Central memory CD4-positive, alpha-beta T cell (primary cell): ENCODE data around the gene LYPD6B.
A peak's percentile ranks its signal among the peaks of the same experiment; 100 is the strongest.

Experiments
- DNase-seq: peaks from one replicate; pipeline ENCODE4 v3.0.0; 2022

LYPD6B gene

DNA sequence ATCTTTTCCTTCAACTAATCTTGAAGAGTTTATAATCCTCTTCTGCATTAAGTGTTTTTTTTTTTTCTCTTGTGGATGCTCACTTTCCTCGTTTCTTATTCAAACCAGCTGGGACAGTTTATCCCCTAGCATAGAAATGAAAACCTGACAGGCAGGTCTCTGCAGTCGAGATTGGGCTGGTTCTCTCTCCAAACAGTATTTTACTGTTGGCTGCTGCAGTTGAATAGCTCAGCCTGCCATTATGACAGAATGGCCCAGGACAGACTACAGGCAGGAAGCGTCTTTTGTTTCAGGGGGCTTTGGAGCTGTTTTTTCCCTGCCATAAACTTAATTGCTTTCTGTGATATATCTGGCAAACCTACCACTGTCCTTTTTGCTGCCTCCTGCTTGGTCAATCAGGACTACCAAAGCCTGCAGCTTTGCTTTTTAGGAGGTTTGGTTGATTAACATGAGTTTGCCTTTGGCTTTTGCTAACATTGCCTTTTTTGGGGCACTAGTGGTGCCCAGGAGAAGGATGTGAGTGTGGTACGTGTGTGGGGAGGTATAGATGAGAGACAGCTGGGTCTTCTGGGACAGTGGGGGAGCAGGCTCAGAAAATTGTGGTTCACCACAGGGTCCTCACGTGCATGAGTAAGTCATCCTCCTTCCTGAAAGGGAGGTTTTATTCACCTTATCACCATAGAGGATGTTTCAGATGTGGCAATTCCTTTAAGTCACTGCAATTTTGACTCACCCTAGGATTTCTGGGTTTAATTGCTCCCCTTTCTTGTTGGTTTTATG, 128.7 kb downstream of the LYPD6B start:
- peak; percentile 51 for DNase-seq

DNA sequence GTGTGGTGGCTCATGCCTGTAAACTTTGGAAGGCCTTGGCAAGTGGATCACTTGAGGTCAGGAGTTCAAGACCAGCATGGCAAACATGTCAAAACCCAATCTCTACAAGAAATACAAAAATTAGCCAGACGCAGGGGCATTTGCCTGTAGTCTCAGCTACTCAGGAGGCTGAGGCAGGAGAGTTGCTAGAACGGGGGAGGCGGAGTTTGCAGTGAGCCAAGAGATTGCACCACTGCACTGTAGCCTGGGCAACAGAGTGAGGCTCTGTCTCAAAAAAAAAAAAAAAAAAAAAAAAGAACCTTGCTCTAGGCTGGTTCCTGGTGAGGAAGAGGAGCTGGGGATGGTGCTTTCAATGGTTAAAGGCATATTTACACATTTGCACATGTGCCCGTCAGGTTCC, 129.4 kb downstream of the LYPD6B start:
- DNase-seq = no peak

DNA sequence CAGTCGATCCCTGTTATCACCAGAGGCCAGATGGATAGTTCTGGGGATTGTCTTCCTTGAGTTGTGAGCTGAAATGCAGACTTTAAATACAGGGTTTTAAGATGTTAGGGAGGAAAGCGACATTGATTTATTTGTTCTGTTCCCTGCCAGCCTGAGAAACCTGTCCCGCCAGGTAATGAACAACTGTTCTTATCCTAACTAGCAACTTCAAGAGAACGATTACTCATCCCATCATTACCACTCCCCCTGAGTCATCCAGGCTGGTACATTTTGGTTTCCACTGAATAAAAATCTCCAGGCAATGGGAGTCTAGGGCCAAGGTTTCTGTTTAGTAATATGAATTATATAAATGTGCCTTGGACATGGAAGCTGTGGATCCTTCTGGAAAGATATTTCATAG, 131.2 kb downstream of the LYPD6B start:
- no peak for DNase-seq

DNA sequence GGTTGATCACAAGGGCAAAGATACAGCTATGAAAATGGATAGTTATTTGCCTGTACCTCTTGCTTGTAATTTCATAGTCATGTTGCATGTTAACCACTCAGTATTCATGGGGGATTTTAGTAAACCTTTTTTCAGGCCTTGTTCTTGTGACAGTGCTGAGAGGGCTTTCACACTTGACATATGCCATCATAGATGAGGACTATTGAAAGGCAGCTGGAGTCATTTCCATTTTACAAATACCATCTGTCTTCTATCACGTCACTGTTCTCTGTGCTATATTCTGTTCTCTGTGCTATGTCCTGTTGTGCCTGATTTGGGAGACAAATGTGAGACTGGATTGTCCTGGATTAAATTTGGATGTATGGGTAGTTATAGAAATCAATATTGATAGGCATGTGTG, 131.7 kb downstream of the LYPD6B start:
- DNase-seq = no peak

DNA sequence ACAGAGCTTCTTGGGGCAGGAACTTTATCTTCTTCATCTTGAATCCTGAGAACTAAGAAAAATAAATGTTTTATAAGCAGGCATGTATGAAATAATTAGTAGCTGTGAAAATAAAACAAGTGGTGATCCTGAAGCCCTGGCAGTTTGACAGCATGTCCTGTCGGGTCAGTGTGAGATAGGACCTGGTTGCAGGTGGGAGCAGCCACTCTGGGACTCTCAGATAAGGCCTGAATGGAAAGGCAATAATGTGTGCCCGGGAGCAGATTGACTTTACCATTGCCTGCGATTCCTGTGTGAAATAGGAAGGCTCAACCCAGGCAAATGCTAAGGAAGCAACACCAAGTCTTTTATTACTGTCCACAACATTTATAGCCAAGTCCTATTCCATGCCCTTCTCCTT, 132.4 kb downstream of the LYPD6B start:
- no peak for DNase-seq

DNA sequence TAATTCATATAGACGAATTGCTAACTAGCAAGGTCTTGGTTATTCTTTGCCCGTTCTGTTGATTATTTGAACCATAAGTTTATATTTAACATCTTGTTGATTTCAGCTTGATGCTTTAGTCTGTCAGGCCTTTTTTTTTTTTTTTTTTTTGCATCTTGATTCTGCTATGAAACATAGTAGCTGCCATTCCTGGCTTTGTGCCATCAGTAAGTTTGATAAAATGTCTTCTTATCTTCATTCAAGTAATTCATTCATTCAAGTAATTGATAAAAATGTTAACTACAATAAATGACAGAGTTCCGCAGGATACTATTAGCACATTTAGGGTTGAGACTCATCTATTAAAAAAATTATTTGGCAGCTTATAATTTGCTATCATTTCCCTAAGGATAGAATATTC, 134.7 kb downstream of the LYPD6B start:
- DNase-seq = no peak

DNA sequence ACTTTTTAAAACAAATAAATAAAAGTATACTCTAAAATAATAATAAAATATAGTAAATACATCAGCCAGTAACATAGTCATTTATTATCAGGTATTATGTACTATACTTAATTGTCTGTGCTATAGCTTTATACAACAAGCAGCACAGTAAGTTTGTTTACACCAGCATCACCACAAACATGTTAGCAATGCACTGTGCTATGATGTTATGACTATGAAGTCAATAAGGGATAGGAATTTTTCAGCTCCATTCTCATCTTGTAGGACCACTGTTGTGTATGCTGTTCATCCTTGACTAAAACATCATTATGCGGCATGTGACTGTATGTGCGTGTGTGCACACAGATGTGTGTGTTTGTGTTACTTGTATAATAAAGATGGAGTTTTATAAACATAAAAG, 137.5 kb downstream of the LYPD6B start:
- DNase-seq = no peak

DNA sequence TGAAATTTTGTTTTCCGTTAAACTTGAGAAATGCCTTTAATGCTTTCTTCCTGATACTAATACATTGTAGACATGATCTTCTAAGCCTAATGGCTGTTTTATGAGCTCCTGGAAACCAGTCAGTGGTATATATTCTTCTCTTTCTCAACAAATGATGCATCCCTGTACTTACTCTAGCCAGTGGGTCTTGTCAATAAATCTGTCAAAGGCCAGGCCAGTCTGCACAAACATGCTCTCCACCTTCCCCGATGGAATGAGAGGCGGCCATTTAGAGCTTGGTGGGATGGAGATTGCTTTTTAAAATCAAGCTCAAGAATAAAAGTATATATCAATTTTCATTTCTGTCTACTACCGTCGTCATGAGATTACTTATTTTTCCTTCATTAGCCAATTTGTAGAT, 140.1 kb downstream of the LYPD6B start:
- DNase-seq = no peak

DNA sequence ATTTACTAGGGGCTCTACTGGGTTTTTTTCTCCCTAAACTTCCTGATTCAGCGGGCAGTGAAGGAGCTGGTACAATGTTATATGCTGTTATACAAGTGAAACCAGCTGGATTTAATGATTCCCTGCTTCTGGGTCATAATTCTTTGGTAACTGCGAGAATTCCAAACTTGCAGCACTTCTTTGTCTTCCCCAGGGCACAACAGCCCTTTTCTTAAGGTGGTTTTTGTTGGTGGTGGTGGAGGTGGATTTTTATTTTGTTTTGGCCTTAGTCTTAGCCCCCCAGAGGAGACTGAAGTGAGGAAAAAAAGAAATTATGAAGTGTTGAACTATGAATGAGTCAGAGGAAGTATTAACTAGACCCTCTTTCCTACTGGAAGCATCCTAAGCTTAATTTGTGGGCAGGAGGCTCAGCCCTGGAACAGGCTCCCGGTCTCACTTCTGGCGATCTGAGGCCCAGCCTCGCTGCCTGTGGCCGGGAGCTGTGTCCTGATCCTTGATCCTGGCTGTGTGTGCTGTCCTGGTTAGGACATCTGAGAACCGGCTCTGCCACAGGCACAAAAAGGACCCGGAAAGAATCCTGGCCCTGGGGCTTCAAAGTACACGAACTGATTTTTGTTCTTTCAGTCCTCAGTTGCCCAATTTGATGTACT, 141.9 kb downstream of the LYPD6B start:
- no peak for DNase-seq

DNA sequence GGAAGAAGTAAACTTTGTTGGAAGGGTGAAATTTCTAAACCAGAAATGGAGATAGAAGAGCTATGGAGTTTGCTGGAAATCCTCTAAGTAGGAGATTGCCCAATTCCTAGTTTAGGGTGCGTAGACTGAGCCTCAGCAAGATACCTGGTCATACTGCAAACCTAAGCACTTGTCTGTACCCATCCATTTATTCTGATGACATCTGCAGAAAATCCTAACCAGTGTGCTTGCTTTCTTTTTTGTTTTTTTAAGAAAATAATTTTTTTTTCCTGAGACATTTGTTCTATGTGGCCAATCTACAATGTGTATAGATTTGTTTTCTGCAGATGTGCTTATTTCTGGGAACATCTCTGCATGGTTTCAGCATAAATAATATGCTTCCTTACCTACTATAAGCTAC, 144.7 kb downstream of the LYPD6B start:
- DNase-seq = no peak

DNA sequence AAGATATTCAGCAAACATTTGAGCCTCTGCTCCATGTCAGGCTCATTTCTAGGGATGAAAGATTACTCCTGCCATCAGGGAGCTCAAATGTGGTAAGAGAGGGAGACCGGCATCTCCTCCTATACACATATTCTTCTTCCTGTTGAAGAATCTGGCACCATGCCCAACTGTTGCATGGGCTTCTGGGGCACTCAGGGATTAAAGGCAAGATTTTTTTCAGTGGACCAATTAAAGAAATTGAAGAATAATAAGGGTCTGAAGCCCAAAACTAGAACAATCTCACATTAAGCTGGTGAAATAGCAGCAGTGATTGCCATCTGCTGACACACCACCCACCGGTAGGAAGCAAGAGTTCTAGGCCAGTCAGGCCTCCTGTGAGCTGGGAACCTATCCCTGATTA, 146.5 kb downstream of the LYPD6B start:
- DNase-seq = no peak

DNA sequence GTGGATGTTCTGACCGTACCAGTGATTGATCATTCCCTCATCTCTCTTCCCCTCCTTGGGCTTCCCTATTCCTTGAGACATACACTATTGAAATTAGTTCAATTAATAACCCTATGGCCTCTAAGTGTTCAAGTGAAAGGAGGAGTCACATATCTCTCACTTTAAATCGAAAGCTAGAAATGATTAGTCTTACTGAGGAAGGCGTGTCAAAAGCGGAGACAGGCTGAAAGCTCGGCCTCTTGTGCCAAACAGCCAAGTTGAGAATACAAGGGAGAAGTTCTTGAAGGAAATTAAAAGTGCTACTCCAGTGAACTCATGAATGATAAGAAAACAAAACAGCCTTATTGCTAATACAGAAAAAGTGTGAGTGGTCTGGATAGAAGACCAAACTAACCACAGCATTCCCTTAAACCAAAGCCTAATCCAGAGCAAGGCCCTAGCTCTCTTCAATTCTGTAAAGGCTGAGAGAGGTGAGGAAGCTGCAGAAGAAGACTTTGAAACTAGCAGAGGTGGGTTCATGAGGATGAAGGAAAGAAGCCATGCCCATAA, 147.5 kb downstream of the LYPD6B start:
- DNase-seq = no peak

DNA sequence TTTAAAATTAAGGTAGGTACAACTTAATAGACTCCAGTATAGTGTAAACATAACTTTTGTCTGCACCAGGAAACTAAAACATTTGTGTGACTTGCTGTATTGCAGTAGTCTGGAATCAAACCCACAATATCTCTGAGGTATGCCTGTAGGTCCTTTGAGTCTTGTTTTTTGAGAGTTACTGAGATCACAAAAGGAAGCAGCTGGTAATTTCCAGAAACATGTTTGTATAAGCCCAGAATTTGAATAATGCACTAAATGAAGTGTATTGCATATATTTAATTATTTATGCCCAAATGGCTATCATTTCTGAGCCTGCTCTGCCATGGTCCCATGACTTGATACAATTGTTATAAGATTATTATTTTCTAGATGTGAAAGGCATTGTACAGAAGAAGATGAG, 148.6 kb downstream of the LYPD6B start:
- no peak for DNase-seq

DNA sequence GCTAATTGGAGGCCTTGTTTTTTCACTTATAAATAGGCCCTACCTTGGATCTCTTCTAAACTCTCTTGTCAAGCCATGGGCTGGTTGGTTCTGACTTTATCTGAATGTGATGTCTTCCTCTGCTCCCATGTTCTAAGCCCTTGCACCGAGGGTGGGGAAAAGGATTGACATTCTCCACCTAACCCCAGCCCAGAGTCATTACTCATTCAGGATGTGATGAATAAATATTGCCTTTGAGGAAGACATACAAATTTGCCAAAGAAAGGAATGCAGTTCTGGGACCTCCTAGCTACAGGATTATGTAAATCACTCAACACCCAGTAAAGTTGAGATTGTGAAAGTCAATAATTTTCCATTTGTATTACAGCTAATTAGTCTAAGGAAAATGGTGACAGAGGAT, 149.8 kb downstream of the LYPD6B start:
- no peak for DNase-seq

DNA sequence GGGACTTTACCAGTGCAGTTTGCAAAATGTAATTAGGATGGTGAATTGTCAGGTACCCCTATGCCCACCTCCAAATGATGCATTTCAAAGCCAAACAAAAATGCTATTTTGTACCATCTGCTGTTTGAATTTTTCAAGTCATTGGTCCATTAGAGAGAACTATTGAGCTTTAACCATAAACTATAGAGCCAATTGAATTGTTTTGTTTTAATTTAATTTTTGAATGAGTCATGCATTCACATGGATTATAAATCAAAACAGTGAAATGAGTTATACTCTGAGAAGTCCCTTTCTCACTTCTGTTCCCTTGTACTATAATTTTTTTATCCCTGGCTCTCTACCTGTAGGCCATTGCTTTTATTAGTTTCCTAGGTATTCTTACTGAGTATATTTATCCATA, 151.3 kb downstream of the LYPD6B start:
- DNase-seq = no peak

DNA sequence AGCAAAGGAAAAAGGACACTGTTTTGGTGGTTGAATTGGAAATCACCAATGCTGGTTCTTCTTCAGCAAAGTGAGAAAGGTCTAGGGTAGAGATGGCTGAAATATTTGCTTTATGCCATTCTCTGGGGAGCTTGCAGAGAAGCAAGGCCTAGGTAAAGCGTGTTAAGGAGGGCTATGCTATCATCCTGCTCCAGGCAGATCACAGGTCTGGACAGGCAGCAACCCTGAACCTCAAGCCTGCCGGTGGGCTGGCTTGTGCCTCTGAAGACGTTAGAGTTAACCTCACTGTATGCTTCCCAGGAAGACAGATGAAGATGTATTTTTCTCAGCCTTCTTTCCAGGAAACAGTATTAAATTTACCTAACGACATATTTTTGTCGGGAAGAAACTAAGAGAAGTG, 153.4 kb downstream of the LYPD6B start:
- DNase-seq = no peak

DNA sequence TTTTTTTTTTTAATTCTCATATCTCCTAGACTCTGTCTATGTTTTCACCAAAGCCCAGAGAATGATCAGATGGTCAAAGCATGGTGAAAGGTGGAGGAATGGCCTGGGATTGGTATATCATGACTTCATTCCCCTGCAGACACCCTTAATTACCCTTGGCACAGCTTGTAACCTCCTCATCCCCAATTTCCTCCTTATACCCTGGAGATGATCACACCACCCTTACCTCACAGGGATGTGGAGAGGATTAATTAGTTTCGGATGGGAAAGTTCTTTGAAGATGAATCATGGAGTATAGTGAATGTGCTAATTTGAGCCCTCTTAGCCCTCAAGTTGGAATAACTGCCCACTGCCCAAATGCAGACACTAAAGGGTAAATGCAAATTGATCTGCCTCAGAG, 153.9 kb downstream of the LYPD6B start:
- no peak for DNase-seq

DNA sequence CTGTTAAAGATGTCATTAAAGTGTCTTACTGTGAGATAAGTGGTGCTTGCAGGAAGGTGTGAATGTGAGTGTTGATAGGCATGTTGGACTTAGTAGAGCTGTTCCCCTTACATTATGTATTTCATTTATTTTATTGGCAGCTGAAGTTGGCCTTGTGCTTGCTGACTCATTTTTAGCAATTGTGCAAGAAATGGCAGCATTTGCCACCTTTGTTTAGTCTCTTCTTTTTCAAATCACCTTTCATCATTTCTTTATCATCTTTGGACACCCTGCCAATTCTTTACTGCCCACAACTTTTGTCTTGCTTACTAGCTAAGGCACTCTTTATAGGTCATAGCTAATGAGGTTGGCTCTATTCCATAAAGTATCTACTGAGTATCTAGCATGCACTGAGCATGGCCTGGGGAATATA, 161.6 kb downstream of the LYPD6B start:
- no peak for DNase-seq

DNA sequence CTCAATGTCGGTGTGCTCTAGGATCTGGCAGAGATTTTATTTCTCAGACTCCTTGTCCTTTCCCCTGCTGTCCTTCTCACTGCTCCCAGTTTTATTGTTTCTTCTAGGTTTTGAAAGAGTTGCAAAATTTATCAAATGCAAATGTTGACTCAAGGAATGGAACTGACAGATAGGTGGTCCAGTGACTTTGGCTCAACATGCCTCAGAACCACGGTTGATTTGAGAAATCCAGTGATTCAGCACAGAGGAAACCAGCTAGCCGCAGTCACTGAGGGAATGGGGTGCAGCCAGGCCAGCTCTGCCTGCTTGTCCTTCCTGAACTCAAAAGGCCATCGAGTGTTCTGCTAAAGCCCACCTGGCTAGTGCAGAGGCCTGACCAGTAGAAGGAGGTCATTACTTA, 166.2 kb downstream of the LYPD6B start:
- DNase-seq = no peak

DNA sequence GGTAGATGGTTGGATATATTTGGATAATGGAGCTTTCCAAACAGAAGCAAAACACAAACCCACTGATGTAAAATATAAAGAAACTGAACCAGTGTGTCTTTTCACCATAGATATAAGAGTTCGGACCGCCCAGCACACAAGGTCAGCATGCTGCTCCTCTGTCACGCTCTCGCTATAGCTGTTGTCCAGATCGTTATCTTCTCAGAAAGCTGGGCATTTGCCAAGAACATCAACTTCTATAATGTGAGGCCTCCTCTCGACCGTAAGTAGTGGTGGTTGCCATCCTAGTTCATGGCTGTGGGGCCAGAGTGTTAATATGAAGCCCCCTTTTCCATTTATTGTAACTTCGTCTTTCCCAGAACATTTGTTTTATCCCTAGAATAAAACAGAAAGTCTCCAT, 166.6 kb downstream of the LYPD6B start:
- no peak for DNase-seq

DNA sequence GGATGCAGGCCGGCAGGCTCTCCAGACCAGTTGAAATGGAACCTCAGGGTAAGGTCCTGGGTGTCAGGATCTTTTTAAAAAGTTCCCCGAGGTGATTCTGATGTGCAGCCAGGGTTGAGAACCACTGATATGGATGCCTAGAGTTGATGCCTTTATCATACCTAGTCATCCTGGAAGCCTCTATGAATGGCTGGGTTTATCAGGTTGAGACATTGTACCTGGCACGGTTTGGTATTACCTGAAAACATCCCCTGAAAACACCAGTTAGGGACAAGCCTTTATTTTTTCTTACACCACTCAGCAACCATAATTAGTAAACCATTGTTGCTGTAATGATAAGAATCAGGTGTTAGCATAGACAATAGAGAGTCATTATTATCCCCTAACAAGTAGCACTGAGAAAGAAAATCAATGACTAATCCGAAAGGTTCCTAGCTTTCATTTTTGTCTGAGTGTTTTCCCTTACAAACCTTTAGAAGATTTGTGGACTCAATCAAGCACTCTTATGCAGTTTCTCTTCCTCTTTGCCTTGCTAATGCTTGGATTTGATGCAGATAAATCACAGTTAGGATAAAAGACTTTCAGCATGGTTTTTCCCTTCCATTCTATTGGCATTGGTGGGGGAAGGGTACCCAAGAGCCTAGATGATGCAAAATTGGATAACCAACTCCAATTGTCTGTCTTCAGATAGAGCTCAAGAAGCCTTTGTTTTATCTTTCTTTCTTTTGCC, 175.4 kb downstream of the LYPD6B start:
- DNase-seq = no peak

DNA sequence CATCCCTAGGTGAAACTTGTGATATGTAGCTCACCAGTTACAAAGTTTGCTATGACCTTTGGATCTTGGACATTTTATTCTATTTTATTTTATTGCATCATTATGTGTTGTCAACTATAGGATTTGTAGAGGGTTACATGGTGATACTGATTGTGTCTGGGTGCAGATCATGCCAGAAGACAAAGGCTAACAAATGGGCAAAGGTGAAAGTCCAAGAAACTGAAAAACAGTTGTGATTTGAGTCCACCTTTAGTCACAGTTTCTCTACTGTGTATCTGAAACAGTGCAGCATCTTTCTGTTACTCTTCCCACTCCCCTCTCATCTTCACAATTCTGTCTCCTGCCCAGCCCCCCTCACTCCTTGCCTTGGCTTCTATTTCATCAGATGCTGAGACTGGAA, 180.0 kb downstream of the LYPD6B start:
- no peak for DNase-seq

DNA sequence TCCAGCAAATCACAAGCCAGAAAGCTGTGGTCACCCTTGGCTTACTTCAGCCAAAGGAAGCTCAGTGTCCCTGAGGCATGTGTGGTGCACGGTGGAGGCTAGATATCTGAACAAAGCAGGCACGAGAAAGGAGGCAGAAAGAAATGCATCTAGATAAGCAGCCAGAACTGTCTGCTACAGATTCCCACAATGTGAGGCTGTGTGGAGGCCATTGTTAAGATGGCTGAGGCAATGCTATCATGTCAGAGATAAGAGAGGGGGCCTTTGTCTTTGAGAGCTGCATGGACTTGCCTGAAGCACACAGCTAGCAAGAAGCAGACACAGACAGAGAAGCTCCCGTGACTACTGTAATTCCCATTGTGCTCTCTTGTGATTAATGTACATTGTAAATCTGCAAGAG, 181.4 kb downstream of the LYPD6B start:
- no peak for DNase-seq

DNA sequence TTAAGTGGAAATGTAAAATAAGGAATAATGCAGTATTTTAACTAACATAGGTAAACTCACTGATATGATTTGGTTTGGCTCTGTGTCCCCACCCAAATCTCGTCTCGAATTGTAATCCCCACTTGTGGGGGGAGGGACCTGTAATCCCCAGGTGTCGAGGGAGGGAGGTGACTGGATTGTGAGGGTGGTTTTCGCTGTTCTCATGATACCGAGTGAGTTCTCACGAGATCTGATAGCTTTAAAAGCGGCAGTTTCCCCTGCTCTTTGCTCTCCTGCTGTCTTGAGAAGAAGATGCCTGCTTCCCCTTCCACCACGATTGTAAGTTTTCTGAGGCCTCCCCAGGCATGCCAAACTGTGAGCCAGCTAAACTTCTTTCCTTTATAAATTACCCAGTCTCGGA, 182.5 kb downstream of the LYPD6B start:
- no peak for DNase-seq
